Loucy (cell line): Measurements from ENCODE around the gene ASPHD2.

Experiments
- H2AFZ ChIP-seq: fragments of 200-600 bp; sonication (generic); 2 replicates; pipeline ENCODE4 v1.6.0; 2016; ENCODE audit warnings: antibody characterized with exemption, mild to moderate bottlenecking, low read length, moderate library complexity
- H3F3A ChIP-seq: fragments of 200-600 bp; 2 replicates; pipeline ENCODE4 v1.6.0; 2016; ENCODE audit warnings: antibody characterized with exemption, low read depth, mild to moderate bottlenecking
- H3K27me3 ChIP-seq: fragments of 200-600 bp; sonication (generic); 2 replicates; pipeline ENCODE4 v1.6.1; 2014; ENCODE audit warnings: low read length, mild to moderate bottlenecking; ENCODE audit not compliant: insufficient read depth, poor library complexity, severe bottlenecking
- H3K36me3 ChIP-seq: fragments of 200-600 bp; sonication (generic); 2 replicates; pipeline ENCODE4 v1.6.1; 2016; ENCODE audit warnings: low read length; ENCODE audit not compliant: insufficient read depth
- H3K4me1 ChIP-seq: fragments of 200-600 bp; sonication (generic); 2 replicates; pipeline ENCODE4 v1.5.1; 2014; ENCODE audit warnings: low read length, mild to moderate bottlenecking; ENCODE audit not compliant: insufficient read depth, poor library complexity, severe bottlenecking
- H3K4me2 ChIP-seq: fragments of 200-600 bp; sonication (generic); 2 replicates; pipeline ENCODE4 v1.6.0; 2014; ENCODE audit warnings: antibody characterized with exemption, low read length, low read depth, mild to moderate bottlenecking; ENCODE audit not compliant: poor library complexity, severe bottlenecking
- H3K4me3 ChIP-seq: fragments of 200-600 bp; sonication (generic); 2 replicates; pipeline ENCODE4 v1.5.1; 2014; ENCODE audit warnings: low read length, mild to moderate bottlenecking, mixed read lengths; ENCODE audit not compliant: poor library complexity, severe bottlenecking
- H3K79me2 ChIP-seq: fragments of 200-600 bp; sonication (generic); 2 replicates; pipeline ENCODE4 v1.6.1; 2014; ENCODE audit warnings: low read length; ENCODE audit not compliant: insufficient read depth
- H3K9ac ChIP-seq: fragments of 200-600 bp; sonication (generic); 2 replicates; pipeline ENCODE4 v1.6.0; 2014; ENCODE audit warnings: mild to moderate bottlenecking, low read depth, low read length, moderate library complexity; ENCODE audit not compliant: poor library complexity, severe bottlenecking
- H3K9me2 ChIP-seq: fragments of 200-600 bp; sonication (generic); replicated peaks from 2 replicates; pipeline ENCODE4 v1.6.1; 2016; ENCODE audit warnings: low read depth, low read length, mixed read lengths
- H3K9me3 ChIP-seq: fragments of 200-600 bp; sonication (generic); 2 replicates; pipeline ENCODE4 v1.6.1; 2014; ENCODE audit warnings: mild to moderate bottlenecking, antibody characterized with exemption, low read length, low read depth; ENCODE audit not compliant: insufficient read depth
- H4K20me1 ChIP-seq: fragments of 200-600 bp; sonication (generic); 2 replicates; pipeline ENCODE4 v1.6.0; 2014; ENCODE audit warnings: antibody characterized with exemption, low read length, mild to moderate bottlenecking; ENCODE audit not compliant: insufficient read depth, poor library complexity, severe bottlenecking
- EZH2phosphoT487 ChIP-seq: fragments of 200-600 bp; IDR thresholded peaks from 2 replicates; pipeline ENCODE4 v1.6.1; 2018; ENCODE audit warnings: antibody characterized with exemption, mild to moderate bottlenecking, moderate library complexity, borderline replicate concordance
- TF ChIP-seq, protein P1 (sequence below): fragments of 200-600 bp; sonication (generic); conservative IDR thresholded peaks from 2 replicates; pipeline ENCODE4 v1.5.1; 2014; ENCODE audit warnings: mild to moderate bottlenecking, antibody characterized with exemption, low read length

Gene ASPHD2

GRCh38 chr22:26383968-26384556 is 45.0 kb upstream of the ASPHD2 start:
- Histone ChIP-seq H3K4me1 (no peaks in the 10 kb centered on the region), H3K36me3 (no peaks in the 10 kb centered on the region), H3K4me3 (no peak overlapping the region), H2AFZ (no peak overlapping the region), H3K27me3 (peaks cover 8% of the 10 kb centered on the region), H3F3A (no peaks in the 10 kb centered on the region), H3K4me2 (no peak overlapping the region), H3K79me2 (no peaks in the 10 kb centered on the region), H3K9me2 (no peaks in the 10 kb centered on the region), H3K9me3 (no peaks in the 10 kb centered on the region), H4K20me1 (no peaks in the 10 kb centered on the region), H3K9ac (no peak overlapping the region)
- TF ChIP-seq, protein P1, sequence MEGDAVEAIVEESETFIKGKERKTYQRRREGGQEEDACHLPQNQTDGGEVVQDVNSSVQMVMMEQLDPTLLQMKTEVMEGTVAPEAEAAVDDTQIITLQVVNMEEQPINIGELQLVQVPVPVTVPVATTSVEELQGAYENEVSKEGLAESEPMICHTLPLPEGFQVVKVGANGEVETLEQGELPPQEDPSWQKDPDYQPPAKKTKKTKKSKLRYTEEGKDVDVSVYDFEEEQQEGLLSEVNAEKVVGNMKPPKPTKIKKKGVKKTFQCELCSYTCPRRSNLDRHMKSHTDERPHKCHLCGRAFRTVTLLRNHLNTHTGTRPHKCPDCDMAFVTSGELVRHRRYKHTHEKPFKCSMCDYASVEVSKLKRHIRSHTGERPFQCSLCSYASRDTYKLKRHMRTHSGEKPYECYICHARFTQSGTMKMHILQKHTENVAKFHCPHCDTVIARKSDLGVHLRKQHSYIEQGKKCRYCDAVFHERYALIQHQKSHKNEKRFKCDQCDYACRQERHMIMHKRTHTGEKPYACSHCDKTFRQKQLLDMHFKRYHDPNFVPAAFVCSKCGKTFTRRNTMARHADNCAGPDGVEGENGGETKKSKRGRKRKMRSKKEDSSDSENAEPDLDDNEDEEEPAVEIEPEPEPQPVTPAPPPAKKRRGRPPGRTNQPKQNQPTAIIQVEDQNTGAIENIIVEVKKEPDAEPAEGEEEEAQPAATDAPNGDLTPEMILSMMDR, result no peak
- no peak for TF ChIP-seq EZH2phosphoT487

DNA sequence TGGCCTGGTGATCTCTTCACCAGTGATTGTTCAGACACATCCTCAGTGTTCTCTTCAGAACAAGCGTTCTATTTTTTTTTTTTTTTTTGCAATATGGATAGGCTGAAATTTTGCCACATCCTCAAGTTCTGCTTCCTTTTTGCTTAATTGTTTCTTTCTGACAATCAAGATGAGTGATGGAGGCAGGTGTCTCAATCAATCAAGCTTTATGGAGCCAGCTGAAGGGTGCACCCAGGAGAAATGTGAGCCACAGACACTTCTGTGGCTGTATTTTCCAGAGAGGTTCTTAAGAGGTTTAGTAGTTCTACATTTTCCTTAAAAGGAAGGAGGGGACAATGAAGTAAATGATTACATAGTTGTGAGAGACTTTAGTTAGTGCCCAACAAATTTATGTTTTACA is 43.9 kb upstream of the ASPHD2 start:
- no peaks in the 10 kb centered on the region for H3K4me1 ChIP-seq
- no peaks in the 10 kb centered on the region for H3K36me3 ChIP-seq
- H3K9ac ChIP-seq, result no peak overlapping the region
- no peak overlapping the region for H3K4me2 ChIP-seq
- H3F3A ChIP-seq, result no peaks in the 10 kb centered on the region
- H3K27me3 ChIP-seq, result peaks cover 8% of the 10 kb centered on the region
- no peak overlapping the region for H2AFZ ChIP-seq
- no peaks in the 10 kb centered on the region for H3K79me2 ChIP-seq
- H4K20me1 ChIP-seq, result no peaks in the 10 kb centered on the region
- H3K9me3 ChIP-seq, result no peaks in the 10 kb centered on the region
- TF ChIP-seq, protein P1, result no peak
- no peak for TF ChIP-seq EZH2phosphoT487
- H3K9me2 ChIP-seq, result no peaks in the 10 kb centered on the region
- H3K4me3 ChIP-seq, result no peak overlapping the region

- no peaks in the 10 kb centered on the region for H3K4me1 ChIP-seq
- H3K27me3 ChIP-seq, result no peaks in the 10 kb centered on the region
- H3K36me3 ChIP-seq, result no peaks in the 10 kb centered on the region
- no peaks in the 10 kb centered on the region for H4K20me1 ChIP-seq
- H3F3A ChIP-seq, result no peaks in the 10 kb centered on the region
- no peak overlapping the region for H3K4me2 ChIP-seq
- no peak overlapping the region for H3K4me3 ChIP-seq
- H3K9me3 ChIP-seq, result no peaks in the 10 kb centered on the region
- TF ChIP-seq, protein P1, result no peak
- no peak for TF ChIP-seq EZH2phosphoT487
- no peak overlapping the region for H3K9ac ChIP-seq
- H3K79me2 ChIP-seq, result no peaks in the 10 kb centered on the region
- H2AFZ ChIP-seq, result no peak overlapping the region
- H3K9me2 ChIP-seq, result no peaks in the 10 kb centered on the region
Measured at GRCh38 chr22:26389125-26389524, 39.9 kb upstream of the ASPHD2 start.
